Stimulated activated naive B cell treated with anti-CD40 and anti-IgM and Interleukin-4, amounts not matched to agents 10 μg/mL and 1 μg/mL and 100 μg/mL, for 72 hours (primary cell): ENCODE results near the gene DPH1.

Experiments used
- ATAC-seq, 2 donors: fragments of 150-1000 bp; cut with Tn5 transposase; replicated peaks; 2 replicates each; pipeline ENCODE4 v1.10.0; 2021; ENCODE audit warnings: moderate library complexity in 1 of 2
- DNase-seq: peaks from one replicate; pipeline ENCODE4 v3.0.0; 2021
- H3K27ac Mint-ChIP-seq: one replicate; pipeline ENCODE4 v1.8.0; 2022; ENCODE audit warnings: mild to moderate bottlenecking, mixed read lengths
- H3K27me3 Mint-ChIP-seq, 2 donors: one replicate each; pipeline ENCODE4 v1.8.0; 2022; ENCODE audit warnings: mixed read lengths in 2 of 2
- H3K36me3 Mint-ChIP-seq, 2 donors: one replicate each; pipeline ENCODE4 v1.8.0; 2022; ENCODE audit warnings: mixed read lengths in 2 of 2, mild to moderate bottlenecking in 1 of 2
- H3K4me1 Mint-ChIP-seq, 2 donors: one replicate each; pipeline ENCODE4 v1.8.0; 2022; ENCODE audit warnings: mixed read lengths in 2 of 2, mild to moderate bottlenecking in 1 of 2
- H3K4me3 Mint-ChIP-seq, 2 donors: one replicate each; pipeline ENCODE4 v1.8.0; 2022; ENCODE audit warnings: mild to moderate bottlenecking in 2 of 2, mixed read lengths in 2 of 2, moderate library complexity in 1 of 2
- H3K9me3 Mint-ChIP-seq, 2 donors: one replicate each; pipeline ENCODE4 v1.8.0; 2022; ENCODE audit warnings: mixed read lengths in 2 of 2, mild to moderate bottlenecking in 1 of 2

Gene DPH1

DNA sequence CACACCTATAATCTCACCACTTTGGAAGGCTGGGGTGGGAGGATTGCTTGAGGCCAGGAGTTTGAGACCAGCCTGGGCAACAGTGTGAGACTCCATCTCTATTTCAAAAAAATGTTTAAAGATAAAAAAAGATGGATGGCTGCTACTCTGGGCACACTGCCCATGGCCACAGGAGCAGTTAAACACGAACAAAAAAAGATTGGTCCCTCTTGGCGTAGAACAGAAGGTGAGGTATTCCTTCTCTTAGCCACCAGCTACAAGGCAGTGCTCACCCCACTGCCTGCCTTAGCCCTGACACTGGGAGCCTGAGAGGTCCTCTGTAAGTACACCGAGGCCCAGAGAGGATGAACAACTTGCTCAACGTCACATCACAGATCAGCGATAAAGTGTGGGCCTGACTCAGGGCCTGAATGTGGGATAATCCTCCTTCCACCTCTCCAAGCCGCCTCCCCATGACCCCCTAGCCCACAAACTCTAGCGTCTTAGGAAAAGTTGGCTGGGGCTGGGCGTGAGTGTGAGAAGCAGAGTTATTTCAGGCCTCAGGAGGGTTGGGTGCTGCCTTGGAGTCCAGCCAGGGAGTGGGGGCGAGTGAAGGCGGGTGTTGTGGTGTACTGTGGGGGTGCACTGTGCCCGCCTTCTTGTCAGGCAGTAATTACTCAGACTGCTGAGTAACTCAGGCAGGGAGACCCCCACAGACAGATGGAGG, 2.3 kb upstream of the DPH1 start:
- no peak for ATAC-seq
- H3K36me3 Mint-ChIP-seq = no peaks in the 10 kb centered on the region
- H3K4me3 Mint-ChIP-seq = no peak overlapping the region
- peaks cover 40 to 49% of the 10 kb centered on the region in 2 donors for H3K27me3 Mint-ChIP-seq
- H3K27ac Mint-ChIP-seq = no peak overlapping the region
- no peaks in the 10 kb centered on the region for H3K9me3 Mint-ChIP-seq
- no peak for DNase-seq
- H3K4me1 Mint-ChIP-seq = peaks cover 25 to 47% of the 10 kb centered on the region in 2 donors

GRCh38 chr17:2028234-2028614, 1.7 kb upstream of the DPH1 start:
- Mint-ChIP-seq H3K36me3 (no peaks in the 10 kb centered on the region), H3K27ac (no peak overlapping the region), H3K27me3 (peaks cover 38 to 47% of the 10 kb centered on the region in 2 donors), H3K4me1 (peaks cover 29 to 47% of the 10 kb centered on the region in 2 donors), H3K9me3 (no peaks in the 10 kb centered on the region), H3K4me3 (no peak overlapping the region)
- DNase-seq (no peak), ATAC-seq (no peak)

- no peaks in the 10 kb centered on the region for H3K36me3 Mint-ChIP-seq
- H3K27me3 Mint-ChIP-seq = peaks cover 38 to 47% of the 10 kb centered on the region in 2 donors
- peak overlapping the region in 1 of 2 donors; percentile 16 for H3K4me3 Mint-ChIP-seq
- no peak for ATAC-seq
- DNase-seq = no peak
- no peaks in the 10 kb centered on the region for H3K9me3 Mint-ChIP-seq
- no peak overlapping the region for H3K27ac Mint-ChIP-seq
- H3K4me1 Mint-ChIP-seq = peaks cover 29 to 44% of the 10 kb centered on the region in 2 donors
These were observed 1.2 kb upstream of the DPH1 start for GRCh38 chr17:2028737-2029136.

GRCh38 chr17:2030779-2031163, 818 bp downstream of the DPH1 start:
- H3K27me3 Mint-ChIP-seq = peaks cover 28 to 34% of the 10 kb centered on the region in 2 donors
- H3K4me3 Mint-ChIP-seq = peak overlapping the region; percentile 94 to 95
- H3K9me3 Mint-ChIP-seq = no peaks in the 10 kb centered on the region
- H3K36me3 Mint-ChIP-seq = peaks cover 0 to under 1% of the 10 kb centered on the region in 2 donors
- peak overlapping the region; percentile 87 for H3K27ac Mint-ChIP-seq
- no peak for DNase-seq
- peaks cover 25 to 32% of the 10 kb centered on the region in 2 donors for H3K4me1 Mint-ChIP-seq
- peak; percentile 30 to 34 for ATAC-seq

GRCh38 chr17:2033153-2033552, 3.2 kb downstream of the DPH1 start:
- Mint-ChIP-seq H3K4me3 (no peak overlapping the region), H3K27ac (no peak overlapping the region), H3K9me3 (no peaks in the 10 kb centered on the region), H3K27me3 (peaks cover 9 to 10% of the 10 kb centered on the region in 2 donors), H3K4me1 (peaks cover 17 to 24% of the 10 kb centered on the region in 2 donors), H3K36me3 (peaks cover 14 to 16% of the 10 kb centered on the region in 2 donors)
- ATAC-seq = no peak
- DNase-seq = no peak

DNA sequence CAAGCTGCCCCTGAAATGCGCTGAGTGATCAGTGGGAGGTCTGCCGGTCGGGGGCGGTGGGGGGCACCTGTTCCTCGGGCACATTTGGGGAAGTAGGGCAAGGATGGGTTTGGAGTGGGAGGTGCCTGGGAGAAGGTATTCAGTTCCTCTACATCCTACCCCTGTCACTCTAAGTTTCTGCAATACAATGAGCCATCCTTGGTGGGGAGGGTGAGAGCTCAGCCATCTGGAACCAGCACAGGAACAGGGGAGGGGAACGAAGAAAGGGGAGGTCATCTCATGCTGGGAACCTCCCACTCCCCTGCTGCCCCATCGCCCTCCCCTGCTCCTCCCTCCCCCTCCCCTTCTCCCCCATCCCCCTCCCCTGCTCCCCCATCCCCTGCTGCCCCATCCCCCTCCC, 4.2 kb downstream of the DPH1 start:
- Mint-ChIP-seq H3K27ac (no peak overlapping the region), H3K36me3 (peaks cover 16 to 19% of the 10 kb centered on the region in 2 donors), H3K4me3 (no peak overlapping the region), H3K27me3 (no peaks in the 10 kb centered on the region), H3K4me1 (peaks cover 15 to 19% of the 10 kb centered on the region in 2 donors), H3K9me3 (no peaks in the 10 kb centered on the region)
- no peak for DNase-seq
- ATAC-seq = no peak

DNA sequence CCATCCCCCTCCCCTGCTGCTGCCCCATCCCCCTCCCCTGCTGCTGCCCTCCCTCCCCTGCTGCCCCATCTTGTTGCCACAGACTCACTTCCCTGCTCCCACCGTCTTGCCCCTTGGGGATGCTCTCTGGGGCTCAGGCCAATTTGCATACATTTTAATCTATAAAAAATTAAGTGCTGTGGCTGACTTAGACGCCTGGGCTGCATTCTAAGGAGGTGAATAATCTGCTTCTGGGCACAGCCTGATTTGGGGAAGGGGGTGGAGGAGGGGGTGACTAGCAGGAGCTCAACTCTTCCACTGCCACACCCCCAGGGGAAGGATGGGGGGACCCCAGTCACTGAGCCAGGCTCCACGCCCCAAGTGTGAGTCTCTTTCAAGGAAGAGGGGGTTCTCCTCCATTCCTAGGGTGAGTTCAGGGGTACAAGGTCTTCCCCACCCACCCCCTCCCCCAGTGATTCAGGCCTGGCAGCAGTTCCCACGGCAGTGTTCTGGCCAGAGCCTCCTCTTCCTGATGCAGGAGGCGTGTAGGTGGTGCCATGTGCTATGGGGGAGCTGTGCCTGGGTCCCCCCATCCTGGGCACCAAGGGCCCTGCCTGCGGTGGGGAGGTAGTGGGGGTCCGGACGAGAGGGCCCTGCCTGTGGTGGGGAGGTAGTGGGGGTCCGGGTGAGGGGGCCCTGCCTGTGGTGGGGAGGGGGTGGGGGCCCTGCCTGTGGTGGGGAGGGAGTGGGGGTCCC, 5.0 kb downstream of the DPH1 start:
- Mint-ChIP-seq H3K27ac (no peak overlapping the region), H3K36me3 (peaks cover 20 to 23% of the 10 kb centered on the region in 2 donors), H3K27me3 (no peaks in the 10 kb centered on the region), H3K4me1 (peaks cover 12 to 13% of the 10 kb centered on the region in 2 donors), H3K9me3 (no peaks in the 10 kb centered on the region), H3K4me3 (no peak overlapping the region)
- ATAC-seq (no peak), DNase-seq (no peak)

DNA sequence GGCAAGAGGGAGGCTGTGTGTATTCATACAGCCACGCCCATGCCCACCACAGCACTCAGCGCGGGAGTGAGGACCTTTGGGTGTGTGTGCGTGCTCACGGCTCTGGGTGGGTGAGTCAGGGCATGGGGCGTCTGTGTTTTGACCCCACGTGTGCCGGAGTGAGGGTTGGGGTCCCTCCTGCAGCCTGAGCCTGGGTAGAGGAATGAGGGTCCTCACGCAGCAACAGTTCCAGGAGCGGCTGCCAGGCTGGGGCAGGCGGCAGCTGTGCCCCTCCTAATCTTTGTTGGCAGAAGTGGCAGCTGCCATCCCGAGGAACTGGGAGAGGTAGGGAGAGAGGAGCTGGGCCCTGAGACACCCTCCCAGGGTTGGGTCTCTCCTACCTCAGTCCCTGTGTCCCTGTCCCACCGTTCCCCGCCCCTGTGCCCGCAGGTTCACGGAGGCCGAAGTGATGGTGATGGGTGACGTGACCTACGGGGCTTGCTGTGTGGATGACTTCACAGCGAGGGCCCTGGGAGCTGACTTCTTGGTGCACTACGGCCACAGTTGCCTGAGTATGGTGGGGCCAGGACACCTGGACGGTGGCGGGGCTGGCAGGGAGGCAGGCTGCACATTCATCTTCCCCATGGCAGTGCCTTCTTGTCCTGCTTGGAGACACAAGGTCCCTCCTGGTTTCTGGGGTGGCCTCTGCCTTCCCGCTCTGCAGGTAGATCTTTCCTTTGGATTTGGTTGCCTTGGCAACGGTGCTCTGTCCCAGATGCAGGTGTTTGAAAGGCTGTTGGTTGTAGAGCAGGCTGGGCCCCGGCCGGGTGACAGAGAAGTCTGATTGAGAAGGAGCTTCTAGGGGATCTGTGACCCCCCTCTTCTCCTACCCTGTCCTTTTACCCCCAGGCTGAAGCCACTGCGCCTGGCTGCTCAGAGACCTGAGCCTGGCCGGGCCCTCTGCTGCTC, 5.9 kb downstream of the DPH1 start:
- Mint-ChIP-seq H3K4me3 (no peak overlapping the region), H3K9me3 (no peaks in the 10 kb centered on the region), H3K27ac (no peak overlapping the region), H3K27me3 (no peaks in the 10 kb centered on the region), H3K4me1 (peaks cover 9 to 10% of the 10 kb centered on the region in 2 donors), H3K36me3 (peaks cover 21 to 28% of the 10 kb centered on the region in 2 donors)
- ATAC-seq (no peak), DNase-seq (no peak)

DNA sequence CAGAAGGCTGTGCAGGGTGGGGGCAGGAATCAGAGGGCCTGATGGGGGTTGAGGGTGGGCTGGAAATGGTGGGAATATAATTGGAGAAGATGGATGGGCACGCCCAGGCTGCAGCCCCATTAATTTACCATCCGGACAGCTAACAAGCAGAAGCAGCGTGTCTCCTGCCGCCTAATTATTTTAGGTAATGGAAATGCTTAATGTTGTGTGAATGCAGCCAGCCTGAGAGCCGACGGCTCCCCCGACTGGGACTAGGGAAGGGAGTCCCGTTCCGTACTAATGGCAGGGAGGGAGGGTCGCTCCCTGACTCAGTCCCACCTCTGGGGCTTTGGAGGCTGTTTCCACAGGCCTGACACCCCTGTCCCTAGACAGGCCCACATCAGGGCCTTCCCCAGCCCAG, 7.2 kb downstream of the DPH1 start:
- Mint-ChIP-seq H3K4me3 (no peak overlapping the region), H3K9me3 (no peaks in the 10 kb centered on the region), H3K27ac (no peak overlapping the region), H3K4me1 (peaks cover 8 to 13% of the 10 kb centered on the region in 2 donors), H3K27me3 (no peaks in the 10 kb centered on the region), H3K36me3 (peaks cover 25 to 32% of the 10 kb centered on the region in 2 donors)
- DNase-seq = no peak
- ATAC-seq = no peak

GRCh38 chr17:2040219-2040827, 10.4 kb downstream of the DPH1 start:
- DNase-seq = no peak
- Mint-ChIP-seq H3K36me3 (peaks cover 45 to 51% of the 10 kb centered on the region in 2 donors), H3K27ac (no peak overlapping the region), H3K9me3 (no peaks in the 10 kb centered on the region), H3K4me3 (peak overlapping the region in 1 of 2 donors; percentile 56), H3K27me3 (no peaks in the 10 kb centered on the region), H3K4me1 (peaks cover 13 to 24% of the 10 kb centered on the region in 2 donors)
- no peak for ATAC-seq

DNA sequence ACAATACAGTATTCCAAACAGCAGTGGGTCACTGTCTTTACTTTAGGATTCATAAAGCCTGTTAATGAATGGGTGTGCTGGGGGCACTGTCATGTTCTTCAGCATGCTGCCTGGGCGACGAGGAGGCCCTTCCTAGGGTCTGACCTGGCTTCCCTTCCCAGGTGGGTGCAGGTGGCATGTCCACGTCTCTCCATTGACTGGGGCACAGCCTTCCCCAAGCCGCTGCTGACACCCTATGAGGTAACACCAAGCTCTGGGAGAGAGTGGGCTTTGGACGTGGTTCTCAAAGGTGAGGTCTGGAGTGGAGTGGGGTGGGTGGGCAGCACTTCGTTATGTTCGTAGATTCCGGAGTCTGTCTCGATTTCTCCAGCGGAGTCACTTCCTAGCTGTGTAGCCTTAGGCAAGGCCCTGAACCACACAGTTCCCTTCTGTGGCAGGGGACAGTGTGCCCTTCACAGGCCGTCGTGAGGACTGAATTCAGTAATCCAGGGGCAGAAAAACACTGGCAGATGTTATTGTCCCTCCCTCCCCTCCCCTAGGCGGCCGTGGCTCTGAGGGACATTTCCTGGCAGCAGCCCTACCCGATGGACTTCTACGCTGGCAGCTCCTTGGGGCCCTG, 11.1 kb downstream of the DPH1 start:
- Mint-ChIP-seq H3K4me1 (peaks cover 13 to 24% of the 10 kb centered on the region in 2 donors), H3K27ac (no peak overlapping the region), H3K9me3 (no peaks in the 10 kb centered on the region), H3K27me3 (no peaks in the 10 kb centered on the region), H3K36me3 (peaks cover 41 to 49% of the 10 kb centered on the region in 2 donors), H3K4me3 (peak overlapping the region; percentile 99 to 100)
- ATAC-seq (no peak), DNase-seq (no peak)

DNA sequence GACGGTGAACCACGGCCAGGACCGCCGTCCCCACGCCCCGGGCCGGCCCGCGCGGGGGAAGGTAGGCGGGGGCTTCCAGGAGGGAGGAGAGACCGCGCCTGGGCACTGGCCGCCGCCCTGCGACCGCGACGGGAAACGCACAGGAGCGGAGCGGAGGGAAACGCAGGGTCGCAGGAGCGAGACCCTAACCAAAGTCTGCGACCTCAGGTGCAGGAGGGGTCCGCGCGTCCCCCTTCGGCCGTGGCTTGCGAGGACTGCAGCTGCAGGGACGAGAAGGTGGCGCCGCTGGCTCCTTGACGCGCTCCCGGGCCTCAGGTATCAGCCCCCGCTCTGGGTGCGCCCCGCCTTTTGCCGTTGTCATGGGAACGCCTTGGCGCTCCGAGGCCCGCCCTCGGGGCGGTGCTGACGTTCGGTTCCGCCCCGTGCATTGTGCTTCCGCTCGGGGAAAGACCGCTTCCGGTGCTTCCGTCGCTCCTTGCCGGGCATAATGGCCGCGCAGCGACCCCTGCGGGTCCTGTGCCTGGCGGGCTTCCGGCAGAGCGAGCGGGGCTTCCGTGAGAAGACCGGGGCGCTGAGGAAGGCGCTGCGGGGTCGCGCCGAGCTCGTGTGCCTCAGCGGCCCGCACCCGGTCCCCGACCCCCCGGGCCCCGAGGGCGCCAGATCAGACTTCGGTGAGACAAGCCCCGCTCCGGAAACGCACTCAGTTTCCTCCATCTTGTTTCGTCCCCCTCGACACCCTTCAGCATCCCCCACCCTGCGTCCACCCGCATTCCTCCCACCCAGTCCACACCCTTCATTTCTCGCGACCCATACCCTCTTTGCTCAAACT, 11.8 kb downstream of the DPH1 start, which contains the start of gene OVCA2:
OVCA2 (plus strand) TSS at position 462 of the 829 bp plus-strand sequence; CDS start at position 488, 26 bp downstream.
- peaks cover 34 to 42% of the 10 kb centered on the region in 2 donors for H3K36me3 Mint-ChIP-seq
- peak; percentile 95 to 98 for ATAC-seq

More for the DNA sequence above, 11.8 kb downstream of the DPH1 start, which contains the start of gene OVCA2:
- H3K4me1 Mint-ChIP-seq = peaks cover 13 to 24% of the 10 kb centered on the region in 2 donors
- peak within 1 kb of the TSS; percentile 99 to 100 for H3K4me3 Mint-ChIP-seq
- DNase-seq = peak; percentile 94
- H3K9me3 Mint-ChIP-seq = no peaks in the 10 kb centered on the region
- H3K27me3 Mint-ChIP-seq = no peaks in the 10 kb centered on the region
- H3K27ac Mint-ChIP-seq = peak within 1 kb of the TSS; percentile 98
